Stimulated activated CD4-positive, alpha-beta T cell treated with anti-CD3 and anti-CD28 coated beads, Interleukin-15, amount 100 ng/mL, for 1 hour (primary cell): ENCODE data around the gene MMS19.

ENCODE experiments used
- DNase-seq, 2 donors: peaks; one replicate each; pipeline ENCODE4 v3.0.0-alpha.2; 2020; ENCODE audit warnings: low read depth in 1 of 2, low spot score in 1 of 2

The MMS19 gene, protein sequence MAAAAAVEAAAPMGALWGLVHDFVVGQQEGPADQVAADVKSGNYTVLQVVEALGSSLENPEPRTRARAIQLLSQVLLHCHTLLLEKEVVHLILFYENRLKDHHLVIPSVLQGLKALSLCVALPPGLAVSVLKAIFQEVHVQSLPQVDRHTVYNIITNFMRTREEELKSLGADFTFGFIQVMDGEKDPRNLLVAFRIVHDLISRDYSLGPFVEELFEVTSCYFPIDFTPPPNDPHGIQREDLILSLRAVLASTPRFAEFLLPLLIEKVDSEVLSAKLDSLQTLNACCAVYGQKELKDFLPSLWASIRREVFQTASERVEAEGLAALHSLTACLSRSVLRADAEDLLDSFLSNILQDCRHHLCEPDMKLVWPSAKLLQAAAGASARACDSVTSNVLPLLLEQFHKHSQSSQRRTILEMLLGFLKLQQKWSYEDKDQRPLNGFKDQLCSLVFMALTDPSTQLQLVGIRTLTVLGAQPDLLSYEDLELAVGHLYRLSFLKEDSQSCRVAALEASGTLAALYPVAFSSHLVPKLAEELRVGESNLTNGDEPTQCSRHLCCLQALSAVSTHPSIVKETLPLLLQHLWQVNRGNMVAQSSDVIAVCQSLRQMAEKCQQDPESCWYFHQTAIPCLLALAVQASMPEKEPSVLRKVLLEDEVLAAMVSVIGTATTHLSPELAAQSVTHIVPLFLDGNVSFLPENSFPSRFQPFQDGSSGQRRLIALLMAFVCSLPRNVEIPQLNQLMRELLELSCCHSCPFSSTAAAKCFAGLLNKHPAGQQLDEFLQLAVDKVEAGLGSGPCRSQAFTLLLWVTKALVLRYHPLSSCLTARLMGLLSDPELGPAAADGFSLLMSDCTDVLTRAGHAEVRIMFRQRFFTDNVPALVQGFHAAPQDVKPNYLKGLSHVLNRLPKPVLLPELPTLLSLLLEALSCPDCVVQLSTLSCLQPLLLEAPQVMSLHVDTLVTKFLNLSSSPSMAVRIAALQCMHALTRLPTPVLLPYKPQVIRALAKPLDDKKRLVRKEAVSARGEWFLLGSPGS

DNA sequence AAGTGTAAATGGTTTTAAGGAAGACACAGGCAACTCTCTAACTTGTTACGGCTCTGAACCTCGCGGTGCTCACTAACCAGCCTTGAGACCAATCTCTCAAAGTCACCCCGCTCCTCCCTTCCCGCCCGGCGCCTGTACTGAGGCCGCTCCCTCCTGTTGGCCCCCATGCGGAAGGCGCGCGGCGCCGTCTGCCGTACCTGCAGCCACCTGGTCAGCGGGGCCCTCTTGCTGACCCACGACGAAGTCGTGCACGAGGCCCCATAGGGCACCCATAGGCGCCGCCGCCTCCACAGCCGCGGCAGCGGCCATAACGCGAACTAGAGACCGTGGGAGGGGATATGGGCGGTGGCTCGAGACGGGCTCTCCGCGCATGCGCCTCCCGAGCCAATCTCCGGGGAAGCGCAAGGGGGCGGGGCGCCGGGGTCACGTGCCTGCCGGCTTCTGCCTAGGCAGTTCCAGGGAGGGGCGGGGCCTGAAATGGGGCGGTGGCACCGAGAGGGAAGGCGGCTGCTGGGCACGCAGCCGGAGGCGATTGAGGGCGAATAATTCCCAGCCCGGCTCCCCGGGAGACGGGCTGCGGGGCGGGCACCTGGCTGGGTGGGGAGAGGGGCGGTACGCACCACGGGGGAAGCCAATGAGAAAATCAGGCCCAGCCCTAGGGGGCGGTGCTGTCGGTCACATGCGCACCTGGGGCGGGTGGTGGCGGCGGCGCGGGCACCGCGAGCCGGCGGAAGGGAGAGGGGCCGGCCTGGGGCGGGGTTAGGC is at the start of gene MMS19:
TSS of gene MMS19 (minus strand) at position 347 of the 765 bp plus-strand sequence. CDS start at position 309, 38 bp downstream.
- DNase-seq = peak; percentile 99 to 100

DNA sequence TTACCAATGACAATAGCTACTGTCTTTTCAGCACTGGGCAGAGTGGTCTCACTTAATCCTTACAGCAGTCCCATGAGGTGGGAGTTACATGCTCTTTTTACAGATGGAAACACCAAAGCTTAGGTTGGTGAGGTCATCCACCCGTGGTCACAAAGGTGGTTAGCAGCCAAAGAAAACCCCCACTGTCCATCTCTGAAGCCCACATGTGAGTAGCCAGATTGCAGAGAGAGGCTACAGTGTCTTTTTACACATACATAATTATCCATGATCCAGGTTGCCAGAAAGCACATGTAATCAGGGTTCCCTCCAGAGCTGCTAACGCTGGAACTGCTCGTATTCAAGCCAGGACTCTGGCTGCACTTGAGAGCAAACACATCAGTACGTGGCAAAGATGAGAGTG is 49.7 kb upstream of the MMS19 start:
- no peak for DNase-seq

DNA sequence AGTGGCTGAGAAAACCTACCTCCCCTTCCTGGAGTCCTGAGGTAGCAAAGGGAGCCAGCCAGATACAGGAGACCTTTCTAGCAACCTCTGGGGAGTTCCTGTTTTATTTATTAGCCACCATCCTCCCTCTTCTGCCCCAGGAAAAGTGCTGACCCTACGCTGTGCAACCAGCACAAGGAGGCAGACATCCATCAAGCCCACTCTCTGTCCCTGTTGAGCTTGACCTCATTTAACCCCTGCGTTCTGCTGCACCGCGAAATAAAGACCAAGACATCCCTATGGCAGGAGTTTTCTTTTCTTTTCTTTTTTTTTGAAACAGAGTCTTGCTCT is 49.0 kb upstream of the MMS19 start:
- no peak for DNase-seq

DNA sequence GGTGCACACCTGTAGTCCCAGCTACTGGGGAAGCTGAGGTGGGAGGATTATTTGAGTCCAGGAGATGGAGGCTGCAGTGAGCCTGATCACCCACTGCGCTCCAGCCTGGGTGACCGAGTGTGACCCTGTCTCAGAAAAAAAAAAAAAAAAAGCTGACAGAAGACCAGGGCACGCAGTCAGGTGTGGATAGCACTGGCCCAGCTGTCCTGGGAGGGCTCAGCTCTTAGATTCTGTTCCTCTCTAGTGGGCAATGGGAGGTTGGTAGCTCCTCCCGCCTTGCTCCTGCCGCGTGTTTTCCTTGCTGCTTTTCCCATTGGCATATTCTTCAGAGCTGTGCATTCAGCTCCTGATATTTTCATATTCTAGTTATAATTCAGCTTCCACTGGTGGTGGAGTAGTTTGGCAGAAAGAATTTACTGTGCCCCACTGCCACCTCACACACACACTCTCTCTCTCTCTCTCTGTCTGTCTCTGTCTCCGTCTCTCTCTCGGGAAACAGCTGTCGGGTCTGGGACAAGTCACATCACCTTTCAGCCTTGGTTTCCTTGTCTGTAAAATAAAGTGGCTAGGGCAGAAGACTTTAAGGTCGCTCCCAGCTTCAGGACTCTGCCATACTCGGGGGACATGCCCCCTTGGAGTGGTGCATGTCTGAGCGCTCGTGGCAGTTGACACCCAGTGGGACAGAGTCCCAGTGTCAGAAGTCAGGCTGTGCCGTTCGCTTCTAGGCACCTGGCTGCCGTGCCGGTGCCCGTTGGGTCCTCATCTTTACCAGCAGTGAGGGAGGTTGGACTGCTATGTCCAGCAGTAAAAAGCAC is 48.4 kb upstream of the MMS19 start:
- DNase-seq = no peak

DNA sequence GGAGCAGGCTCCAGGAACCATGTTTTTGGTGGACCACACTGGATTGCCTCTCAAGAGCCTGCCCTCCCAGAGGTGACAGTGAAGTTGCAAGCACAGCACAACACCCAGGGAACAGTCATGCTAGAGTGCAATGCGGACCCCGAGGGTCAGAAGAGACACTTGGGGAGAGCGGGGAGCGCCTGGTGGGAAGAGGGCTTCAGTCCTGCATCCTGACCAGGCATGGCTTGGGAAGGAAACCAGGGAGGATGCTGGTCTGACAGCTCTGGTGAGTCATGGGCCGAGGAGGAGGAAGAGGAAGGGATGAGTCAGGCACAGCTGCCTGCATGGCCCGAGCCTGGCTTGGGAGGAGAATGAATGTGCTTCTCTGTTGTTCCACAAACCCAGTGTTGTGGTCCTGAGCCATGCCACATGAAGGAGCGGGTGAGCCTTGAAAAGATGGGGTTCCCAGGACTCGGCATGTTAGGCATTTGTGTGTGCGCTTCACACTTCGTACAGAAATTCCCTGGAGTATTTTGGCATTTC is 44.9 kb upstream of the MMS19 start:
- DNase-seq = peak in 1 of 2 donors; percentile 31

DNA sequence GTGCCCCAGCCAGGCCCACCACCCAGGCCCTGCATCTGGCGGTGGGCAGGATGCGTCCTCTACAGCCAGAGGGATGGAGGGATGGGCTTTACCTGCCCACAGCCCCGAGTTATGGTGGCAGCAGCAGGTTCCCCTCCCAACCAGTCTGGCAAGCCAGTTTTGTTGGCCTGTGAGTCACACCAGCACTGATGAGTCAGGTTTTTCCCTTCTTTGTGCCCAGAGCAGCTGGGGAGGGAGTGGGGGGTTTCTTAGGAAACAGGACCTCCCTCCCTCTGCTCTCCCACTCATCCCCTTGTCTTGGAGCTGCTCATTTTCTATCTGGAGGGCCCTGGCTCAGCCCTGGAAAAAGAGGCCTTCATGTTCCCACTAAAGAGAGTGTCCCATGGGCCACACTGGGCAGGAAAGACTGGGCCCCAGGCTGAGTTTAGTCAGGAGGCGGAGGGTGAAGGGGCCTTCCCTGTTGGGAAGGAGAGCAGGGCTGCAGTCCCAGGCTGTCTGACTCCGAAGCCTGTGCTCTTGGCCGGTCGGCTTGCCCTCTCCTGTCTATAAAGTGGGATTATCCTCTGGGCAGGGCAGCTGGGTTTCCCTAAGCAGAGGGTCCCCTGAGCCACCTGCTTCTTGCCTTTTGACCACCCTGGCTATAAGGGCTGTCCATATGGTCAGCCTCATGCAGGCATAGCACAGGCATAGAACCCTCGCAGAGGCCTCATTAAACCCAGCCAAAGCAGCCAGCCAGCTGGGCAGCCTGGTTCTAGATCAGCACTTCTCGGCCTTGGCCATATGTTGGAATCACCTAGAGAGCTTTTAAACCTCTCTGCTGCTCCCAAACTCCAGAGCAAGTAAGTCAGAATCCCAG is 44.2 kb upstream of the MMS19 start:
- DNase-seq = peak in 1 of 2 donors; percentile 10

DNA sequence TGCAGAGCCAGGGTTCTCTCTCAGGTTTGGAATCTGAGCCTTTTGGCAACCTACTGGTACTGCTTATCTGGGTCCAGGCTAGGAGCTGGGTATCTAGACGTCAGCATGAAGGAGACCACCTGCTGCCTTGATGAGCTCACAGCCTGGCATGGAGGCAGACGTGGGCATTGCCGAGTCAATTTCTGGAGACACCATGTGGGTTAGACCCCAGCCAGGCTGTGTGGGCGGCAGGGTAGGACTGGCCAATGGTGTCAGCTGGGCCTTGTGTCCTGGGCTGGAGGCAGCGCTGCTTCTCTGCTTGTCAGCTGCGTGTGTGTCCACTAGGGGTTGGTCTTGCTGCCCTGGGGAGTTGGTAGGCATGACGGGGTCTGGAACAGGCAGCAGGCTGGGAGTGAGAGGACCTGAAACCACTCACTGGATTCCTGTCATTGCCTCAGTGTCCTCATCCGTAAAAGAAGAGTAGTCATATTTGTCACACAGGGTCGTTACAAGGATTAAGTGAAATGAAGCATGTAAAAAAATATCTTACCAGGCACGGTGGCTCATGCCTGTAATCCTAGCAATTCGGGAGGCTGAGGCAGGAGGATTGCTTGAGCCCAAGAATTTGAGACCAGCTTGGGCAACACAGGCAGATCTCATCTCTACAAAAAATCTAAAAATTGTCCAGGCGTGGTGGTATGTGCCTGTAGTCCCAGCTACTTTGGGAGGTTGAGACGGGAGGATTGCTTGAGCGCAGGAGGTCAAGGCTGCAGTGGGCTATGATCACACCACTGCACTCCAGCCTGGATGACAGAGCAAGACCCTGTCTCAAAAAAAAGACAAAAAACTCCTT is 42.7 kb upstream of the MMS19 start:
- no peak for DNase-seq

DNA sequence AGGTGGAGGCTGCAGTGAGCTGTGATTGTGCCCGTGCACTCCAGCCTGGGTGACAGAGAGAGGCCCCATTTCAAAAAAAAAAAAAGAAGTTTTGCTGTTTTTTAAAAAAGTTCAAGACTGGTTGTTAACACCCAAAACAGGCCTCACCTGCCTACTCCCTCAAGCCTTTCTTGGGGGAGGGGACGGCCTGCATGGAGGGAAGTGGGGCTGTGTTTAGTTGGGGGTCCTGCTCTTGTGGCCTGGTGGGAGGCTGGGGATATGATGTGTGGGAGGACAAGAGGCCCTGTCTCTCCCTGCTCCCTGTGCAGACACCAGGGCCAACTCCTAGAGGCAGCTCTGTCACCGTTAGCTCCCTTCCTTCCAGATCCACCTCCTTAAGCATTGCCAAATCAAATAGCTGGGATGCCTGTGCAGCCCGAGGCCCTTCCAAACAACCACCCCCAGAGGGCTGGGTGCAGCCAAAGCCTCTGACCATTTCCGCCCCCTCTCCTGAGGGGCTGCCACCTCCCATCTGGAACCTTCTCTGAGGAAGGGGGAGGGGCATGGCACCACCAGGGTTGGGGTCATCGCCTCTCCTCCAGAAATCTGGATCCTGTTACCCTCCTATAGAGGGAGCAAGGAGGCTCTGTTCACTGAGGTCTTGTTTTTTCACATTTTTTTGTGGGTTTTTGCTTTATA is 41.4 kb upstream of the MMS19 start:
- DNase-seq = no peak

DNA sequence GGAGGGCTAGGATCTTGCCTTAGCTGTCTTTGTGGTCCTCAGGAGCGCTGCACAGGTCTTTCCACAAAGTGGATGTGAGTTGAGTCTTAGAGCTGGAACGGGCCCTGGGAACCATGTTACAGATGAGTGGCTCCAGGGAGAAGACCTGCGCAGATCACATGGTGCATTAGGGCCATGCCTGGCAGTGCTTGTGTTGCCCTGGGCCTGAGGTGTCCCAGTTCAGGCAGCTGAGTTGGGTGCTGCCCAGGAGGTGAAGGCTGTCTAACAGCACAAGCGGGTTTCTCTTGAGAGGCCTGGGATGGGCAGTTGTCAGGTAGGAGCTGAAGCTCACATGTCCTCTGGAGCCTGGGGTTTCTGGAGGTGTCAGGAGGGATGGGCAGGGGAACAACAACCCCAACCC is 40.6 kb upstream of the MMS19 start:
- no peak for DNase-seq

DNA sequence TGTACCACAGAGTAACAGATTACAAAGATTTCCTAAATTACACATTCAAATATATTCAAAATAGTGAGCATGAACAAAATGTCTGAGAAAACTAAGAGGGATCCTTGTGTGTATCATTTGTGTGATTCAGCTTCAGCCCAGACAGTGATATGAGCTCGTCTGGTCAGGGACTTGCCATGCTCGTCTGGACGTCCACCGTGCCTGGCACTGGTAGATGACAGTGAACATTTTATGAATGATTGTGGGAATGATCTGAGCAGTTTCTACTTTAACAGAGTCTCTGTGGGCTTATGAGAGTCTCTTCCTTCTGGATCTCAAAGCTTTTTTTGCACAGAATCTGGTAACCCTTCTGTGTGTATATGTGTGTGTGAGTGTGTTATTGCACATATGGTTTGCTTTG is 40.2 kb upstream of the MMS19 start:
- DNase-seq = no peak

DNA sequence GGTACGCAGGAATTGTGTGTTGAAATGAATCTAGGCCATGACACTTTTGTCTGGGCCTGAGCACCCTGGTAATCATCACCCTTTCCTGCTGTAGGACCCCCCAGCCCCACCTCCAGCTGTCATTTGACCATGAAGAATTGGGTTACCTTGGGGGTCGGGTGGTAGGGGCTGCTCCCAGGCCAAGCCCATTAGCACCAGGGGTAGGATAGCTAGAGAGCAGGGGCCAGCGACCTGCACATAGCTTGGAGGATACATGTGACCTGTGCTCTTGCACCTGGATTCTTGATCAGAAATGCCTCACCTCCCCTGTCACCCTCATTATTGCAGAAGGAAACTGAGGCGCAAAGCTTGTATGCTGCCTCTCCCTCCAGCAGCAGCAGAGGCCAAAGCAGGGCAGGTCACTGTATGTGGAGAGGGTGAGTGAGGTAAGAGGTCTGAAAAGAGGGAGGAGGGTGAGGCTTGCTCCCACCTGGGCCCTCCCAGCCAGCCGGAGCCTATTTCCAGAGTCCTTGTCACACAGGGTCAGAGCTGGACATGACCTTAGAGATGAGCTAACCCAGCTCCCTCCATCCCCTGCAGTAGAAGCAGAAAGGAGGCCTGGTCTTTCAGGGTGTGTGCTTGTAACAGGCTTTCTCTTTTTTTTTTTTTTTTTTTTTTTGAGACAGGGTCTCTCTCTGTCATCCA is 39.1 kb upstream of the MMS19 start:
- DNase-seq = no peak

DNA sequence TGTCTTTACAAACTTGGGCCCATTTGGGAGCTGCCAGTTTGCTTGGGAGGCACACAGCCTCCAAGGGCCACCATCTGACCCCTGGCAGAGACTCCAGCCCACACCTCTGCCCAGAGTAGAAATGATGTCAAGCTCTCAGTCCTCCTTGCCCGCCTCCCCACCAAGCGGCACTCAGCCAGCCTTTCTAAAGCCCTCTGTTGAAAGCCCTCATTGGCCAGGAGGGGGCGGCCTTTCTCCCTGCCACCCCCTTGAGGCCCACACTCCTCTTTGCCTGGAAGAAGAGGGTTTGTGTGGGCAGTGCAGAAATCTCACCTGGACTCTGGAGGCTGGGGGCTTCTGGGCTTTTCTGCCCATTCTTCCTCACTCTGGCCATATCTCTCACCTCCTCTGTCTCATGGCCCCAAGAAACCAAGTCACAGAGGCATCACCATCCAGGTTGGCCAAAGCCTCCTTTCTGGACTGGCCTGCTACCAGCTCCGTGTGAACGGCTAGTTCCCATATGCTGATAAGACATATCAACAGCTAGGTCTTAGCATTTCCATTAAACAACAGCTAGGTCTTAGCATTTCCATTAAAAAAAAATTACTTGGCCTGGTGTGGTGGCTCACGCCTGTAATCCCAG is 36.6 kb upstream of the MMS19 start:
- peak in 1 of 2 donors; percentile 21 for DNase-seq

DNA sequence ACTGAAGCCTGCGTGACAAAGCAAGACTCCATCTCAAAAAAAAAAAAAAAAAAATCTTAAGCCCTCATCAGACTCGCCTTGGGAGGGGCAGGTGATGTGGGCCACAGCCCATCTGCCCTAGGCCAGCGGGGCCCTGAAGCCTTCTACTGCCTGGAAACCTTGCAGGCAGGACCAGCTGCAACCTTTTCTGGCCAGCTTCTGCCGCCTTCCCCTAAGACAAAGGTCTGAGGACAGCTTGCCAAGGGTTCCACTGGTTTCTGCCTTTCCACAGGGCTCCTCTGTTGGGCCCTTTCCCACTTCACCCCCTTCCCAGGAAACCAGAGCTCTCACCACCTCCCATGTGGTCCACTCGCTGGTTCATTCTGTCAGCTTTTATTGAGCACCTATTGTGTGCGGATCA is 35.7 kb upstream of the MMS19 start:
- no peak for DNase-seq

DNA sequence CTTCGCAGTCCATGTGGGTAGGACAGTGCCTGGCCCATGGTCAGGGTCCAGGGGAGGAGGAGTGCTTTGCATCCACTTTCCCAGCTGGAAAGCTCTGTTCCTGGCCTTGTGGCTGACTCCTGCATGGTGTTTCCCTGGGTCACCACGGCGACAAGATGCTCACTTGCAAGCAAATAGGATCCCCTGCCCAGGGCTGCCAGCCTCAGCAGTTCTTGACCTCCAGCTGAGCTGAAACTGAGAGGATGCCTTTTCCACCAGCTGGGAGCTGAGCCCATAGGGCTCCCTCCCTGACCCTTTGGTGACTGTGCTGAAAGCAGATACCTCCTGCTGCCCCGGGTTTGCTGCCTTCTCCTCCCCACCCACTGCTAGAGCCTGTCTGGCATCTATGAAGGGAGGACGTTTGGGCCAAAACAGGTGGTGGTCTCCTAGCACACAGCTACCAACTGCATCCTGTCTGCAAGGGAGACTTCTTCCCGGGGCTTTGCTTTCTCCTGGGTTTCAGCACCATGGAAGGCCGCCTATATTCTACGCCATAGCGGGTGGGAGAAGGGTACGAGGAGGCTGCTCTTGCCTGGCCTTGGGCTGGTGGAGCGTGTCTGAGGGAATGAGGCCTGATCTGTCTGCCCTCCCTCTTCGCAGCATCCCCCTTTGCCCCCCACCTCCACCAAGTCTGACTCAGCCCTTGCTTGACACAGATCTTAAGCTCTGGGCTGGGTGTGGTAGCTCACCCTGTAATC is 34.9 kb upstream of the MMS19 start:
- DNase-seq = no peak

DNA sequence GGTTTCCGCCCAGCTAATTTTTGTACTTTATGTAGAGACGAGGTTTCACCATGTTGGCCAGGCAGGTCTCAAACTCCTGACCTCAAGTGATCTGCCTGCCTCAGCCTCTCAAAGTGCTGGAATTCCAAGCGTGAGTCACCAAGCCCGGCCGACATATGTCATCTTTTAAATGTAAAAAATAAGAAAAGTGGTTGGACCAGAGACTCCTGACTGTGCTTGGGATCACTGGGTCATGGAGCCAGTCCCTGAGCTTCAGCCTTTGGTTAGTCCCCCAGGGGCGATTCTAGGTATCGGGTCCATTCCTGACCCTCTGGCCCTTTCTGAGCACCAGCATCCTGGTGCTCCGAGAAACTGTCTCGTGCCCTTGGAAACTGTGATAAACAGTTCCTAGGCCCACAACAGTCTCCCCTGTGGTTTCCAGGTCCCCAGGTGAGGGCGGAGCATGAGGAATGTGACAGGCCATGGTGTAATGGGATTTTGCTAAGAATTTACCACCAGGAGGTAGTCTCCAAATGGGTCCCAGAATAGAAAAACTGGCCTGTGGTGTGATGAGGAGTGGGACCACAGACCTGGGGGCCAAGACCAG is 33.3 kb upstream of the MMS19 start:
- no peak for DNase-seq
